ENCODE results near the gene KRT27. TPM values are rescaled to one million over a fixed set of nuclear protein-coding genes. Genes with fewer than 3 reads are reported as not detected.

The KRT27 gene
- total and polyA plus RNA-seq, 2 experiments from 2014 or later = not detected

GRCh38 chr17:40753804-40754203 lies 28.5 kb downstream of the KRT27 start (continued):
- TF ChIP-seq REST (IDR thresholded peaks at IDR 0.05; ENCODE audit: unreplicated experiment) (no peak), EZH2phosphoT487 (IDR thresholded peaks at IDR 0.05; ENCODE audit: unreplicated experiment) (no peak), JUNB (IDR thresholded peaks at IDR 0.05; ENCODE audit: unreplicated experiment) (no peak), ZNF331 (CRISPR knock-in tag; IDR thresholded peaks at IDR 0.05; ENCODE audit: low read depth) (no peak), NANOG (IDR thresholded peaks at IDR 0.05; ENCODE audit: borderline replicate concordance) (no peak), STAT1 (IDR thresholded peaks at IDR 0.05; ENCODE audit: unreplicated experiment) (no peak)
- TF ChIP-seq, protein P1, sequence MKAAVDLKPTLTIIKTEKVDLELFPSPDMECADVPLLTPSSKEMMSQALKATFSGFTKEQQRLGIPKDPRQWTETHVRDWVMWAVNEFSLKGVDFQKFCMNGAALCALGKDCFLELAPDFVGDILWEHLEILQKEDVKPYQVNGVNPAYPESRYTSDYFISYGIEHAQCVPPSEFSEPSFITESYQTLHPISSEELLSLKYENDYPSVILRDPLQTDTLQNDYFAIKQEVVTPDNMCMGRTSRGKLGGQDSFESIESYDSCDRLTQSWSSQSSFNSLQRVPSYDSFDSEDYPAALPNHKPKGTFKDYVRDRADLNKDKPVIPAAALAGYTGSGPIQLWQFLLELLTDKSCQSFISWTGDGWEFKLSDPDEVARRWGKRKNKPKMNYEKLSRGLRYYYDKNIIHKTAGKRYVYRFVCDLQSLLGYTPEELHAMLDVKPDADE (IDR thresholded peaks at IDR 0.05) = no peak

DNA sequence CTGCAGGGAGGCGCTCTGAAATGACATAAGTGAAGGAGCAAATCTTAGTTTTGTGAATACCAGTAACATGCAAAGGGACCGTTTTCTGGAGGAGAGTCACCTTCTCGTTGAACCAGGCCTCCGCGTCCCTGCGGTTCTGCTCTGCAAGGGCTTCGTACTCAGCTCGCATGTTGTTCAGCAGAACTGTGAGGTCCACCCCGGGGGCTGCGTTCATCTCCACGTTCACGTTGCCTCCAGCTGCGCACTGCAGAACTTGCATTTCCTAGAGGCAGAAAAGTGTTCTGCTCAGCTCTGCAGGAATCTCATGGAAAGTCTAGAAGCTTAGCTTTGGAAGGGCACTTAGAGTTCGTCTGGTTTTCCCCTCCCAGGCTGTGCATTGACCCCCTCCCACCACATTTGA lies 31.3 kb downstream of the KRT27 start:
- DNase-seq (ENCODE audit: low spot score) = no peak
- Histone ChIP-seq H3F3A (replicated peaks; ENCODE audit: low read depth) (no peaks in the 10 kb centered on the region), H2AFZ (no peak overlapping the region), H4K20me1 (replicated peaks; ENCODE audit: insufficient read depth) (no peaks in the 10 kb centered on the region), H3K79me2 (replicated peaks; ENCODE audit: insufficient read depth) (no peaks in the 10 kb centered on the region), H3K4me1 (ENCODE audit: insufficient read depth) (no peaks in the 10 kb centered on the region), H3K27me3 (ENCODE audit: insufficient read depth) (no peaks in the 10 kb centered on the region), H3K4me3 (no peak overlapping the region), H3K4me2 (no peak overlapping the region), H3K36me3 (ENCODE audit: insufficient read depth) (no peaks in the 10 kb centered on the region), H3K27ac (ENCODE audit: low read depth) (no peak overlapping the region), H3K9me2 (ENCODE audit: insufficient read depth) (no peaks in the 10 kb centered on the region)
- no peaks in the 10 kb centered on the region for H3K9me3 Mint-ChIP-seq
- no peaks in the 10 kb centered on the region for H3K27me3 Mint-ChIP-seq (ENCODE audit: insufficient read depth, low read depth, poor library complexity)
- H3K4me3 Mint-ChIP-seq = no peak overlapping the region
- no peaks in the 10 kb centered on the region for H3K36me3 Mint-ChIP-seq (ENCODE audit: low read depth)
- H3K27ac Mint-ChIP-seq = no peak overlapping the region
- H3K4me1 Mint-ChIP-seq = peaks cover 4% of the 10 kb centered on the region; the same call in 1 of the 3 replicates
- ATAC-seq = no peak
- TF ChIP-seq ZNF331 (CRISPR knock-in tag; IDR thresholded peaks at IDR 0.05; ENCODE audit: low read depth) (no peak), EZH2phosphoT487 (IDR thresholded peaks at IDR 0.05; ENCODE audit: unreplicated experiment) (no peak), EZH2 (IDR thresholded peaks at IDR 0.05; ENCODE audit: low read depth, unreplicated experiment) (no peak), STAT1 (IDR thresholded peaks at IDR 0.05; ENCODE audit: unreplicated experiment) (no peak), JUNB (IDR thresholded peaks at IDR 0.05; ENCODE audit: unreplicated experiment) (no peak), POLR2AphosphoS5 (IDR thresholded peaks at IDR 0.05; ENCODE audit: low read depth) (no peak), CREB1 (CRISPR knock-in tag; IDR thresholded peaks at IDR 0.05; ENCODE audit: low read depth) (no peak)
- TF ChIP-seq, protein P2, sequence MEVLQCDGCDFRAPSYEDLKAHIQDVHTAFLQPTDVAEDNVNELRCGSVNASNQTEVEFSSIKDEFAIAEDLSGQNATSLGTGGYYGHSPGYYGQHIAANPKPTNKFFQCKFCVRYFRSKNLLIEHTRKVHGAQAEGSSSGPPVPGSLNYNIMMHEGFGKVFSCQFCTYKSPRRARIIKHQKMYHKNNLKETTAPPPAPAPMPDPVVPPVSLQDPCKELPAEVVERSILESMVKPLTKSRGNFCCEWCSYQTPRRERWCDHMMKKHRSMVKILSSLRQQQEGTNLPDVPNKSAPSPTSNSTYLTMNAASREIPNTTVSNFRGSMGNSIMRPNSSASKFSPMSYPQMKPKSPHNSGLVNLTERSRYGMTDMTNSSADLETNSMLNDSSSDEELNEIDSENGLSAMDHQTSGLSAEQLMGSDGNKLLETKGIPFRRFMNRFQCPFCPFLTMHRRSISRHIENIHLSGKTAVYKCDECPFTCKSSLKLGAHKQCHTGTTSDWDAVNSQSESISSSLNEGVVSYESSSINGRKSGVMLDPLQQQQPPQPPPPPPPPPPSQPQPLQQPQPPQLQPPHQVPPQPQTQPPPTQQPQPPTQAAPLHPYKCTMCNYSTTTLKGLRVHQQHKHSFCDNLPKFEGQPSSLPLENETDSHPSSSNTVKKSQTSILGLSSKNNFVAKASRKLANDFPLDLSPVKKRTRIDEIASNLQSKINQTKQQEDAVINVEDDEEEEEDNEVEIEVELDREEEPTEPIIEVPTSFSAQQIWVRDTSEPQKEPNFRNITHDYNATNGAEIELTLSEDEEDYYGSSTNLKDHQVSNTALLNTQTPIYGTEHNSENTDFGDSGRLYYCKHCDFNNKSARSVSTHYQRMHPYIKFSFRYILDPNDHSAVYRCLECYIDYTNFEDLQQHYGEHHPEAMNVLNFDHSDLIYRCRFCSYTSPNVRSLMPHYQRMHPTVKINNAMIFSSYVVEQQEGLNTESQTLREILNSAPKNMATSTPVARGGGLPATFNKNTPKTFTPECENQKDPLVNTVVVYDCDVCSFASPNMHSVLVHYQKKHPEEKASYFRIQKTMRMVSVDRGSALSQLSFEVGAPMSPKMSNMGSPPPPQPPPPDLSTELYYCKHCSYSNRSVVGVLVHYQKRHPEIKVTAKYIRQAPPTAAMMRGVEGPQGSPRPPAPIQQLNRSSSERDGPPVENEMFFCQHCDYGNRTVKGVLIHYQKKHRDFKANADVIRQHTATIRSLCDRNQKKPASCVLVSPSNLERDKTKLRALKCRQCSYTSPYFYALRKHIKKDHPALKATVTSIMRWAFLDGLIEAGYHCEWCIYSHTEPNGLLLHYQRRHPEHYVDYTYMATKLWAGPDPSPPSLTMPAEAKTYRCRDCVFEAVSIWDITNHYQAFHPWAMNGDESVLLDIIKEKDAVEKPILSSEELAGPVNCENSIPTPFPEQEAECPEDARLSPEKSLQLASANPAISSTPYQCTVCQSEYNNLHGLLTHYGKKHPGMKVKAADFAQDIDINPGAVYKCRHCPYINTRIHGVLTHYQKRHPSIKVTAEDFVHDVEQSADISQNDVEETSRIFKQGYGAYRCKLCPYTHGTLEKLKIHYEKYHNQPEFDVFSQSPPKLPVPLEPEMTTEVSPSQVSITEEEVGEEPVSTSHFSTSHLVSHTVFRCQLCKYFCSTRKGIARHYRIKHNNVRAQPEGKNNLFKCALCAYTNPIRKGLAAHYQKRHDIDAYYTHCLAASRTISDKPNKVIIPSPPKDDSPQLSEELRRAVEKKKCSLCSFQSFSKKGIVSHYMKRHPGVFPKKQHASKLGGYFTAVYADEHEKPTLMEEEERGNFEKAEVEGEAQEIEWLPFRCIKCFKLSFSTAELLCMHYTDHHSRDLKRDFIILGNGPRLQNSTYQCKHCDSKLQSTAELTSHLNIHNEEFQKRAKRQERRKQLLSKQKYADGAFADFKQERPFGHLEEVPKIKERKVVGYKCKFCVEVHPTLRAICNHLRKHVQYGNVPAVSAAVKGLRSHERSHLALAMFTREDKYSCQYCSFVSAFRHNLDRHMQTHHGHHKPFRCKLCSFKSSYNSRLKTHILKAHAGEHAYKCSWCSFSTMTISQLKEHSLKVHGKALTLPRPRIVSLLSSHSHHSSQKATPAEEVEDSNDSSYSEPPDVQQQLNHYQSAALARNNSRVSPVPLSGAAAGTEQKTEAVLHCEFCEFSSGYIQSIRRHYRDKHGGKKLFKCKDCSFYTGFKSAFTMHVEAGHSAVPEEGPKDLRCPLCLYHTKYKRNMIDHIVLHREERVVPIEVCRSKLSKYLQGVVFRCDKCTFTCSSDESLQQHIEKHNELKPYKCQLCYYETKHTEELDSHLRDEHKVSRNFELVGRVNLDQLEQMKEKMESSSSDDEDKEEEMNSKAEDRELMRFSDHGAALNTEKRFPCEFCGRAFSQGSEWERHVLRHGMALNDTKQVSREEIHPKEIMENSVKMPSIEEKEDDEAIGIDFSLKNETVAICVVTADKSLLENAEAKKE (CRISPR knock-in tag; IDR thresholded peaks at IDR 0.05) = no peak
- TF ChIP-seq, protein P3, sequence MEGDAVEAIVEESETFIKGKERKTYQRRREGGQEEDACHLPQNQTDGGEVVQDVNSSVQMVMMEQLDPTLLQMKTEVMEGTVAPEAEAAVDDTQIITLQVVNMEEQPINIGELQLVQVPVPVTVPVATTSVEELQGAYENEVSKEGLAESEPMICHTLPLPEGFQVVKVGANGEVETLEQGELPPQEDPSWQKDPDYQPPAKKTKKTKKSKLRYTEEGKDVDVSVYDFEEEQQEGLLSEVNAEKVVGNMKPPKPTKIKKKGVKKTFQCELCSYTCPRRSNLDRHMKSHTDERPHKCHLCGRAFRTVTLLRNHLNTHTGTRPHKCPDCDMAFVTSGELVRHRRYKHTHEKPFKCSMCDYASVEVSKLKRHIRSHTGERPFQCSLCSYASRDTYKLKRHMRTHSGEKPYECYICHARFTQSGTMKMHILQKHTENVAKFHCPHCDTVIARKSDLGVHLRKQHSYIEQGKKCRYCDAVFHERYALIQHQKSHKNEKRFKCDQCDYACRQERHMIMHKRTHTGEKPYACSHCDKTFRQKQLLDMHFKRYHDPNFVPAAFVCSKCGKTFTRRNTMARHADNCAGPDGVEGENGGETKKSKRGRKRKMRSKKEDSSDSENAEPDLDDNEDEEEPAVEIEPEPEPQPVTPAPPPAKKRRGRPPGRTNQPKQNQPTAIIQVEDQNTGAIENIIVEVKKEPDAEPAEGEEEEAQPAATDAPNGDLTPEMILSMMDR (conservative IDR thresholded peaks at IDR 0.05; ENCODE audit: low read depth in 2 of 2) = no peak
